Measurements from ENCODE around the gene OR2A5. TPM values are rescaled to one million over a fixed set of nuclear protein-coding genes. Genes with fewer than 3 reads are reported as not detected.

Gene OR2A5
- polyA plus RNA-seq, 1 donor from 2014 or later = not detected

GRCh38 chr7:144069511-144069910 lies 20.8 kb downstream of the OR2A5 start, which contains the start of gene OR2A25:
TSS of gene OR2A25 (plus strand) at chr7:144069811. CDS start at chr7:144074220, 4,409 bp downstream.
- Histone ChIP-seq H3K9ac (ENCODE audit: low read length) (no peak within 1 kb of the TSS), H3K27me3 (ENCODE audit: insufficient read depth, low read depth, low read length) (no peaks in the 10 kb centered on the region), H2AFZ (ENCODE audit: low read depth, low read length) (no peak within 1 kb of the TSS), H4K20me1 (ENCODE audit: insufficient read depth) (no peaks in the 10 kb centered on the region), H3K36me3 (ENCODE audit: insufficient read depth, low read length) (no peaks in the 10 kb centered on the region), H3K9me3 (ENCODE audit: low read length) (no peaks in the 10 kb centered on the region), H3K9me2 (ENCODE audit: insufficient read depth, low read length) (no peaks in the 10 kb centered on the region), H3K79me2 (replicated peaks; ENCODE audit: insufficient read depth, low read length) (no peaks in the 10 kb centered on the region), H3K4me2 (ENCODE audit: low read length) (no peak within 1 kb of the TSS), H3K27ac (ENCODE audit: low read length) (no peak within 1 kb of the TSS), H3K4me3 (ENCODE audit: low read length) (no peak within 1 kb of the TSS), H3F3A (ENCODE audit: insufficient read depth, low read length, poor library complexity, severe bottlenecking) (no peaks in the 10 kb centered on the region)
- no peak for TF ChIP-seq POLR2AphosphoS5 (IDR thresholded peaks at IDR 0.05)
- no peak for TF ChIP-seq EP300 (conservative IDR thresholded peaks at IDR 0.05; ENCODE audit: poor library complexity, severe bottlenecking)
- no peak for TF ChIP-seq MXI1 (conservative IDR thresholded peaks at IDR 0.05; ENCODE audit: poor library complexity, severe bottlenecking)
- TF ChIP-seq, protein P1, sequence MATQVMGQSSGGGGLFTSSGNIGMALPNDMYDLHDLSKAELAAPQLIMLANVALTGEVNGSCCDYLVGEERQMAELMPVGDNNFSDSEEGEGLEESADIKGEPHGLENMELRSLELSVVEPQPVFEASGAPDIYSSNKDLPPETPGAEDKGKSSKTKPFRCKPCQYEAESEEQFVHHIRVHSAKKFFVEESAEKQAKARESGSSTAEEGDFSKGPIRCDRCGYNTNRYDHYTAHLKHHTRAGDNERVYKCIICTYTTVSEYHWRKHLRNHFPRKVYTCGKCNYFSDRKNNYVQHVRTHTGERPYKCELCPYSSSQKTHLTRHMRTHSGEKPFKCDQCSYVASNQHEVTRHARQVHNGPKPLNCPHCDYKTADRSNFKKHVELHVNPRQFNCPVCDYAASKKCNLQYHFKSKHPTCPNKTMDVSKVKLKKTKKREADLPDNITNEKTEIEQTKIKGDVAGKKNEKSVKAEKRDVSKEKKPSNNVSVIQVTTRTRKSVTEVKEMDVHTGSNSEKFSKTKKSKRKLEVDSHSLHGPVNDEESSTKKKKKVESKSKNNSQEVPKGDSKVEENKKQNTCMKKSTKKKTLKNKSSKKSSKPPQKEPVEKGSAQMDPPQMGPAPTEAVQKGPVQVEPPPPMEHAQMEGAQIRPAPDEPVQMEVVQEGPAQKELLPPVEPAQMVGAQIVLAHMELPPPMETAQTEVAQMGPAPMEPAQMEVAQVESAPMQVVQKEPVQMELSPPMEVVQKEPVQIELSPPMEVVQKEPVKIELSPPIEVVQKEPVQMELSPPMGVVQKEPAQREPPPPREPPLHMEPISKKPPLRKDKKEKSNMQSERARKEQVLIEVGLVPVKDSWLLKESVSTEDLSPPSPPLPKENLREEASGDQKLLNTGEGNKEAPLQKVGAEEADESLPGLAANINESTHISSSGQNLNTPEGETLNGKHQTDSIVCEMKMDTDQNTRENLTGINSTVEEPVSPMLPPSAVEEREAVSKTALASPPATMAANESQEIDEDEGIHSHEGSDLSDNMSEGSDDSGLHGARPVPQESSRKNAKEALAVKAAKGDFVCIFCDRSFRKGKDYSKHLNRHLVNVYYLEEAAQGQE (IDR thresholded peaks at IDR 0.05; ENCODE audit: borderline replicate concordance) = no peak
- TF ChIP-seq RAD21 (conservative IDR thresholded peaks at IDR 0.05) = no peak

GRCh38 chr7:144069953-144070352 lies 21.2 kb downstream of the OR2A5 start:
- no peak overlapping the region for H3K9ac ChIP-seq (ENCODE audit: low read length)
- no peak for TF ChIP-seq MXI1 (conservative IDR thresholded peaks at IDR 0.05; ENCODE audit: poor library complexity, severe bottlenecking)
- no peaks in the 10 kb centered on the region for H3K9me3 ChIP-seq (ENCODE audit: low read length)
- H2AFZ ChIP-seq (ENCODE audit: low read depth, low read length) = no peak overlapping the region
- H3K36me3 ChIP-seq (ENCODE audit: insufficient read depth, low read length) = no peaks in the 10 kb centered on the region
- H3F3A ChIP-seq (ENCODE audit: insufficient read depth, low read length, poor library complexity, severe bottlenecking) = no peaks in the 10 kb centered on the region
- H3K4me2 ChIP-seq (ENCODE audit: low read length) = no peak overlapping the region
- no peaks in the 10 kb centered on the region for H3K9me2 ChIP-seq (ENCODE audit: insufficient read depth, low read length)
- H3K79me2 ChIP-seq (replicated peaks; ENCODE audit: insufficient read depth, low read length) = no peaks in the 10 kb centered on the region
- H3K27ac ChIP-seq (ENCODE audit: low read length) = no peak overlapping the region
- no peaks in the 10 kb centered on the region for H3K27me3 ChIP-seq (ENCODE audit: insufficient read depth, low read depth, low read length)
- H3K4me3 ChIP-seq (ENCODE audit: low read length) = no peak overlapping the region
- H4K20me1 ChIP-seq (ENCODE audit: insufficient read depth) = no peaks in the 10 kb centered on the region

DNA sequence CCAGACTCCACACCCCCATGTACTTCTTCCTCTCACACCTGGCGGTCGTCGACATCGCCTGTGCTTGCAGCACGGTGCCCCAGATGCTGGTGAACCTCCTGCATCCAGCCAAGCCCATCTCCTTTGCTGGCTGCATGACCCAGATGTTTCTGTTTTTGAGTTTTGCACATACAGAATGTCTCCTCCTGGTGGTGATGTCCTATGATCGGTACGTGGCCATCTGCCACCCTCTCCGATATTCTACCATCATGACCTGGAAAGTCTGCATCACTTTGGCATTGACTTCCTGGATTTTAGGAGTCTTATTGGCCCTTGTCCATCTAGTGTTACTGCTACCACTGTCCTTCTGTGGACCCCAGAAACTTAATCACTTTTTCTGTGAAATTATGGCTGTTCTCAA lies 25.6 kb downstream of the OR2A5 start:
- no peaks in the 10 kb centered on the region for H3K9me3 ChIP-seq (ENCODE audit: low read length)
- H3K4me2 ChIP-seq (ENCODE audit: low read length) = no peak overlapping the region
- H4K20me1 ChIP-seq (ENCODE audit: insufficient read depth) = no peaks in the 10 kb centered on the region
- H3K4me3 ChIP-seq (ENCODE audit: low read length) = no peak overlapping the region
- H3K27me3 ChIP-seq (ENCODE audit: insufficient read depth, low read depth, low read length) = no peaks in the 10 kb centered on the region
- H3K27ac ChIP-seq (ENCODE audit: low read length) = no peak overlapping the region
- H3K9ac ChIP-seq (ENCODE audit: low read length) = no peak overlapping the region
- H3K79me2 ChIP-seq (replicated peaks; ENCODE audit: insufficient read depth, low read length) = no peaks in the 10 kb centered on the region
- no peaks in the 10 kb centered on the region for H3F3A ChIP-seq (ENCODE audit: insufficient read depth, low read length, poor library complexity, severe bottlenecking)
- no peaks in the 10 kb centered on the region for H3K36me3 ChIP-seq (ENCODE audit: insufficient read depth, low read length)
- H3K9me2 ChIP-seq (ENCODE audit: insufficient read depth, low read length) = no peaks in the 10 kb centered on the region
- TF ChIP-seq, protein P1 (IDR thresholded peaks at IDR 0.05; ENCODE audit: borderline replicate concordance) = no peak
- TF ChIP-seq EZH2 (IDR thresholded peaks at IDR 0.05; ENCODE audit: borderline replicate concordance, insufficient read depth, low read length, poor library complexity, severe bottlenecking) = no peak
- no peak for TF ChIP-seq SMC3 (conservative IDR thresholded peaks at IDR 0.05; ENCODE audit: poor library complexity)
- no peak for TF ChIP-seq TAF1 (IDR thresholded peaks at IDR 0.05; ENCODE audit: low read depth)
- no peak for TF ChIP-seq RAD21 (conservative IDR thresholded peaks at IDR 0.05)
- TF ChIP-seq POLR2AphosphoS5 (IDR thresholded peaks at IDR 0.05) = no peak
- TF ChIP-seq MXI1 (conservative IDR thresholded peaks at IDR 0.05; ENCODE audit: poor library complexity, severe bottlenecking) = no peak
- no peak for TF ChIP-seq CTCF (IDR thresholded peaks at IDR 0.05; ENCODE audit: poor library complexity, severe bottlenecking)
- TF ChIP-seq EP300 (conservative IDR thresholded peaks at IDR 0.05; ENCODE audit: poor library complexity, severe bottlenecking) = no peak
- no peak overlapping the region for H2AFZ ChIP-seq (ENCODE audit: low read depth, low read length)
